ENCODE data around the gene ADSL. TPM values are rescaled to one million over a fixed set of nuclear protein-coding genes. Genes with fewer than 3 reads are reported as not detected.

The ADSL gene
- total and polyA plus RNA-seq, 2 of the 4 experiments (the other 2 are of a cell fraction): 93.6 to 229 TPM

- Histone ChIP-seq H3K4ac (ENCODE audit: low read depth, low read length) (no peak overlapping the region), H2AFZ (replicated peaks; ENCODE audit: low read length, poor library complexity) (no peak overlapping the region), H4K91ac (ENCODE audit: insufficient read depth, low read depth, low read length) (no peak overlapping the region), H4K20me1 (ENCODE audit: insufficient read depth, low read length) (no peaks in the 10 kb centered on the region), H3K79me1 (ENCODE audit: low read depth in 1 of 2, low read length in 2 of 2) (peaks cover 0 to 24% of the 10 kb centered on the region in 2 experiments; a peak in 2 of 4 replicates), H3K27me3 (ENCODE audit: control insufficient read depth, insufficient read depth, low read length) (no peaks in the 10 kb centered on the region), H3K9me1 (ENCODE audit: insufficient read depth, low read length) (peaks cover 16% of the 10 kb centered on the region), H2AK9ac (replicated peaks; ENCODE audit: low read depth, low read length, poor library complexity) (no peak overlapping the region), H3K4me1 (ENCODE audit: control insufficient read depth, insufficient read depth, low read length) (peaks cover 14% of the 10 kb centered on the region), H3K56ac (ENCODE audit: extremely low read depth, insufficient read depth, low read length) (no peak overlapping the region), H3K4me2 (ENCODE audit: low read depth, low read length) (no peak overlapping the region), H3K27ac (ENCODE audit: insufficient read depth, low read length) (no peak overlapping the region), H2AK5ac (ENCODE audit: low read depth, low read length) (no peak overlapping the region), H4K8ac (ENCODE audit: low read depth in 2 of 2, low read length in 2 of 2) (no peak overlapping the region), H3K14ac (replicated peaks; ENCODE audit: low read depth, low read length) (no peak overlapping the region), H3K36me3 (ENCODE audit: control insufficient read depth, insufficient read depth, low read length) (peaks cover 27% of the 10 kb centered on the region), H3K23ac (ENCODE audit: low read depth, low read length) (no peak overlapping the region), H2BK20ac (ENCODE audit: low read depth, low read length) (no peak overlapping the region), H3K9ac (ENCODE audit: low read depth, low read length) (no peak overlapping the region), H3K9me3 (ENCODE audit: control insufficient read depth, insufficient read depth, low read length) (no peaks in the 10 kb centered on the region), H2BK120ac (ENCODE audit: low read depth, low read length) (no peak overlapping the region), H3K4me3 (ENCODE audit: insufficient read depth, low read depth, low read length) (no peak overlapping the region), H4K5ac (ENCODE audit: low read depth, low read length) (no peak overlapping the region), H2BK15ac (ENCODE audit: low read depth, low read length) (no peak overlapping the region), H3K18ac (ENCODE audit: low read depth, low read length) (no peak overlapping the region), H2BK5ac (ENCODE audit: low read depth, low read length, poor library complexity, severe bottlenecking) (no peak overlapping the region)
- TF ChIP-seq RCOR1 (IDR thresholded peaks at IDR 0.05; ENCODE audit: insufficient replicate concordance, low read length) (no peak), MAZ (IDR thresholded peaks at IDR 0.05; ENCODE audit: borderline replicate concordance, low read depth, low read length) (no peak), SMC3 (IDR thresholded peaks at IDR 0.05; ENCODE audit: low read depth, low read length) (no peak), BHLHE40 (IDR thresholded peaks at IDR 0.05; ENCODE audit: low read depth, low read length) (no peak), RFX5 (IDR thresholded peaks at IDR 0.05; ENCODE audit: low read depth, low read length) (no peak), MXI1 (IDR thresholded peaks at IDR 0.05; ENCODE audit: borderline replicate concordance, low read depth, low read length) (no peak), CHD1 (IDR thresholded peaks at IDR 0.05; ENCODE audit: low read depth, low read length) (no peak), FOS (IDR thresholded peaks at IDR 0.05; ENCODE audit: low read depth, low read length) (no peak), USF2 (IDR thresholded peaks at IDR 0.05; ENCODE audit: low read depth, low read length) (no peak), POLR2A (IDR thresholded peaks at IDR 0.05; ENCODE audit: low read depth, low read length) (no peak), MAFK (IDR thresholded peaks at IDR 0.05; ENCODE audit: low read depth, low read length) (no peak), CEBPB (IDR thresholded peaks at IDR 0.05; ENCODE audit: low read depth, low read length) (no peak), RAD21 (IDR thresholded peaks at IDR 0.05; ENCODE audit: low read length) (no peak)
- TF ChIP-seq, protein P1, sequence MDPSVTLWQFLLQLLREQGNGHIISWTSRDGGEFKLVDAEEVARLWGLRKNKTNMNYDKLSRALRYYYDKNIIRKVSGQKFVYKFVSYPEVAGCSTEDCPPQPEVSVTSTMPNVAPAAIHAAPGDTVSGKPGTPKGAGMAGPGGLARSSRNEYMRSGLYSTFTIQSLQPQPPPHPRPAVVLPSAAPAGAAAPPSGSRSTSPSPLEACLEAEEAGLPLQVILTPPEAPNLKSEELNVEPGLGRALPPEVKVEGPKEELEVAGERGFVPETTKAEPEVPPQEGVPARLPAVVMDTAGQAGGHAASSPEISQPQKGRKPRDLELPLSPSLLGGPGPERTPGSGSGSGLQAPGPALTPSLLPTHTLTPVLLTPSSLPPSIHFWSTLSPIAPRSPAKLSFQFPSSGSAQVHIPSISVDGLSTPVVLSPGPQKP (IDR thresholded peaks at IDR 0.05; ENCODE audit: borderline replicate concordance, low read depth, low read length): no peak
- DNase-seq (no peak), ATAC-seq (ENCODE audit: low read depth) (no peak)
- 90% methylated on average over 2 of the region's 19 CpGs; no CpG with 5 or more reads in 1 of the 2 experiments for WGBS, 2 experiments (ENCODE audit: extremely low coverage in 2 of 2, insufficient read length in 1 of 2)
- in situ Hi-C loops (cut with MboI; ENCODE audit: low sequenced_read_pairs): no loop called here
- dilution Hi-C loops (cut with HindIII; ENCODE audit: low sequenced_read_pairs, unreplicated experiment): no loop called here
- ChIA-PET CTCF (no interaction called here), POLR2A (ENCODE audit: unreplicated experiment) (no interaction called here)
- intact Hi-C loops (cut with micrococcal nuclease): no loop called here
- no TSS peak for BruUV-seq (replicated peaks)
Observed at GRCh38 chr22:40324468-40325305, 21.6 kb upstream of the ADSL start.
